Measurements from ENCODE around the gene ALDOC.
"Not testable (repeated sequence)": the region's sequence is repeated elsewhere in the genome, so short reads cannot be mapped to it uniquely, and the experiment has no call there.

The ALDOC gene

GRCh38 chr17:28576758-28577465, at the start of gene ALDOC:
Gene ALDOC (minus strand): TSS chr17:28576895. CDS start chr17:28575532, 1,363 bp downstream.
- DNase-seq = peak; percentile 99

GRCh38 chr17:28624148-28624547, 47.5 kb upstream of the ALDOC start:
- no peak for DNase-seq

GRCh38 chr17:28623696-28624095, 47.0 kb upstream of the ALDOC start:
- no peak for DNase-seq

DNA sequence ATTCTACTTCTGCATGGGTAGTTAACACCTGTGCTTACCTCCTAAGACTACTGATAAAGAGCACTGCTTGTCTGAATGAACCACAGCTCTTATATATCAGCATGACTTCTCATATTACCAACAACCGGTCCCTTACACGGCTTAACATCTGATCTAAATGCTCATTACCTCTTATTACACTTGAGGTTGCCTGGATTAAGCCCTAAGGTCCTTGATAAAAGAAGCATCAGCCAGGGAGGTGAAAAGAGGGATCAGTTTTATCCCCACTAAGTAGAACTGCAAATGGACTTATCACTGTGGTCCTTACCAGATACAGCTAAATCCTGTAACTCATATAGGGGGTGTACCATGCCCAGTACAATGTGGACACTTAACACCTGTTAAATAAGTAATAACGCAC, 45.5 kb upstream of the ALDOC start:
- DNase-seq = no peak

GRCh38 chr17:28620010-28620409, 43.3 kb upstream of the ALDOC start:
- no peak for DNase-seq

DNA sequence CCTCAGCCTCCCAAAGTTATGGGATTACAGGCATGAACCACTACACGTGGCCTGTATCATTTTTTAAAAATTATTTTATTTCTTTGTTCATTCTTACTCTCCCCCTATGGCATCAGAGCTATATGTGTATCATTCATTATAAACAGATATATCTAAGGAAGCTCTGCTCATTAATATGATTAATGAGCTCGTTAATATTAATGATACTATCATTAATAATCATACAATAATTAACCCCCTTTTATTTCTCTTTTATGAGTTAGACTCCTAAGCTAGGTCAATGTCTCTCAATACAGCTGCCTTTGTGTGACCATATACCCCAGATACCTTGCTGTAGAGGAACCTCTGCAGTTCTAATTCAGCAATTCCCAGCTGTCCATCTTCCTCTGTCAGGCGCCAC, 41.8 kb upstream of the ALDOC start:
- DNase-seq = no peak

DNA sequence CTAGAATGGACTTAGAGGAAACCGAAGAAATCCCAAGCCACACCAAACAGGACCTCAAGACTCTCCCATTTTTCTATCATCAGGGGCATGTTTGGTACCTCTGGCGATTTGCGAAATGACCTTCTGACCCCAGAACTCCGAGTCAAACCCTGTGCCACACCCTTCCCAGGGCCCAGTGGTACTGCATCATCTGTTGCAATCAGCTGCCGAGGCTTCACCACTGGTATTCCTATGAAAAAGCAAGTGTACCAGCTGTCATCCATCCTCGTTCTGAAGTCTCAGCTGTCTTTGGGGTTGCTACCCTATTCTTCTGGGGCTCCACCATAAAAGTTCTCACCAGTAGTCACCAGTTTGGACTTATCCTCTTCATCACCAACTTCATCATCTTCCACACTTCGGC, 39.6 kb upstream of the ALDOC start:
- DNase-seq = no peak

GRCh38 chr17:28615260-28615940, 38.7 kb upstream of the ALDOC start:
- DNase-seq = no peak

GRCh38 chr17:28613931-28614381, 37.3 kb upstream of the ALDOC start, which contains the start of gene RSKR:
Gene RSKR (minus strand): TSS chr17:28614185. CDS start chr17:28614161, 24 bp downstream.
- DNase-seq = no peak

DNA sequence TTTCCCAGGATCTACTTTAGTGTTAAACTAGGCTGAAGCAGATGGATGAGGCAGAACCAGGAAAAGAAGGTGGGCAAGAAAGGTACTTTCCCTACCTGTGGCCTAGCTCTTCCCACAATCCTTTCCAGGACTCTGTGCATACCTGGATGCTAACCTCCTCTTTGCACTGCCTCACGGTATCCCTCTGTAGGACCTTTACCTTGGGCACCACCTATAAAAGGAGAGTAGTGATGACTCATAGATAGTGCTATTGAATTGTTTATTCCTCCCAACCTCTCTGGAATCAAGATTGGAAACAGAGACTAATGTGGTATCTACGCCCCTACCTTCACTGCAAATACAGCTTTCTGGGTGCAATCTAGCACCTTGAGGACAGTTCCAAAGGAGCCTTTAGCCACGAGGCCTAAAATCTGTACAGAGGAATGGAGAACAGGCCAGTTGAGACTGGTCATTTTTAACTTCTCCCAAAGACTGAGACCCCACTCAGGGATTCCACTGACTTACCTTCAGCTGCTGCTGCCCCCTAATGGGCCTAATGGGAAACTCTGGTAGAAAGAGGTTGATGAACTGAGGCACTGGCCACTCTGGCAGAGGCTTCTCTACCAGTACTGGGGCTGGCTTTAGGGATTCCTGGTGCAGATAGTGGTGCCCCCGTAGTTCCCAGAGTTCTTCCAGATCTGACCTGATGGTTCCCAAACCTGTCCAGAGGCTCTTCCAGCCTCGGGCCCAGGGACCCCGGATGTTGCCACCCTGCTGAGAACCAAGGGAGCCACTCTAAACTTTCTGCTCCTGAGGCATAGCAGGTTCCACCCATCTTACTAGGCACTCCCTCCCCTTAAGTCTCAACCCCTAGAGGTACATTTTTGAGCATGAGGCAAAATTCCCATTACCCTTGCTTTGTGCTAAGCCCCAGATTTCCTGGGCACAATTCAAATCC, 36.5 kb upstream of the ALDOC start:
- peak; percentile 67 for DNase-seq

GRCh38 chr17:28612531-28612930, 35.8 kb upstream of the ALDOC start:
- DNase-seq = no peak

- no peak for DNase-seq
These were observed 33.7 kb upstream of the ALDOC start for GRCh38 chr17:28610376-28610775.

GRCh38 chr17:28604031-28604430, 27.3 kb upstream of the ALDOC start:
- DNase-seq = not testable (repeated sequence)

DNA sequence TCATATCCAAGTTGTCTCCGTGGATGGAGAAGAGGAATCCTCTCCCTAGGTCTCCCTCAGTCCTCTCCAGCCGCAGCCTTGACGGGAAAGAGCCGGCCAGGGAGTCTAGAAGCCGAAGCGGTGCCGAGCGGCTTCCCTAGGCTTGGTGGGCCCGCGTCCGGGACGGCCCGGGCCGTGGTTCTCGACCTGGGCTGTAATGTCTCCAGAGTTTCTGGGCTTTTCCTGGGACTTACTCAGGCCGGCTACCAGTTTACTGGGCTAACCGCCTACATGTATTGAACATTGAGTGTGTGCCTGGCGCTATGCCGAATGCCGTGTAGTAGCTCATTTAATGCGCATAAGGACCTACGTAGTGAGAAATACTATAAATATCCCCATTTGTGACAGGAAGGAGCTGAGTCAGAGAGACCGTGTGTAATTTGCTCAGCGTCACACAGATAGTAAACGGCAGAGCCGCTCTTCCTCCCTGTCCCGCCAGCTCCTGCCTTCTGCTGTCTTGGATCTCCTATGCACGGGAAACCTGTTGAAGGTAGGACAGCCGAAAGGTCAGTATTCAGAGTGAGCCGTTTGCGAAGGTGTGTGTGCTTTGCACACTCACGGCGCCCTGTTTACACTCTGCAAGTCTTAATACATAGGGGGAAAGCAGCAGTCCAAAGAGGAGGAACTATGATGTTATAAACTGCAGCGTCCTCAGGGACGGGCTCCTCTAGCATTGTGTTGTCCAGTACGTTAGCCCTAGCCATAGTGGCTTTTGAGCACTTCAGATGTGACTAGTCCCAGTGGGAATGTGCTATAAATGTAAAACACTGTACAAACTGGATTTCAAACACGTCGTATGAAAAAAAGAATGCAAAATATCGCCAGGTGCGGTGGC, 22.9 kb upstream of the ALDOC start:
- DNase-seq = peak; percentile 62

- peak; percentile 98 for DNase-seq
These were observed 22.2 kb upstream of the ALDOC start, which contains the start of gene SPAG5 for GRCh38 chr17:28598799-28599310. Gene SPAG5 (minus strand): TSS chr17:28599025. CDS start chr17:28598946, 79 bp downstream.

GRCh38 chr17:28598389-28598788, 21.7 kb upstream of the ALDOC start:
- no peak for DNase-seq

DNA sequence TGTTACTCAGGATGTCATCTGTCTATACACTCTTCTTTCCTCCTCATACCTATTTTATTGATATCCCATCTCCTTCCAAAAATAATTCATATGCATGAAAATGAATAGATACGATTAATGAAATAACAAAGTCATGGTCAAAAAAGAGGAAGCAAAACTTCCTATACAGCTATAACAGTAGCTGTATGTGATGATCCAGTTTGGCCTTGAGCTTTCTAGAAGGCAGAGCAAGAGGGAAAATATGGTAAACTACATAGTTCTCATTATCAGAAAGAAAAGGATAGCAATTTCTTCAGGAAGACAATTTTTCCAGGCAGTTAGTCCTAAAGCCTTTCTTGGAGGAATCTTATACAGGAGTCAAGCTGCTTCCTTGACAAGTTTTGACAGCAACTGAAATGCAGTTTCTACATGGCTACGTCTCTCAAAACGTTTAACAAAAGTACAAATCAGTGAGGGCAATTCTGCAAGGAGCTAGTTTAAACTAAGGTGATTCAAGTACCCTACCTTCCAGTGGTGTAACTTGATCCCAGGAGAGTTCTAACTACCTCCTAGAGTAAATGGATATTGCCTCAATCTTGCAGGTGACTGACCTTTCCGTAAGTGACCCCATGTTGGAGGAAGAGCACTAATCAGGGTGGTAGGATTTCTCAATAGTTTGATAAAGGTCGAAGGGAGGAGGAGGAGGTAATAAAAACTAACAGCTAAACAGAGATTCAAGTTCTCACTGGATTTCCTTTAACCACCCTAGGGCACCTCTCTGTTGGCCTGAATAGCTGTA, 21.1 kb upstream of the ALDOC start:
- DNase-seq = no peak

DNA sequence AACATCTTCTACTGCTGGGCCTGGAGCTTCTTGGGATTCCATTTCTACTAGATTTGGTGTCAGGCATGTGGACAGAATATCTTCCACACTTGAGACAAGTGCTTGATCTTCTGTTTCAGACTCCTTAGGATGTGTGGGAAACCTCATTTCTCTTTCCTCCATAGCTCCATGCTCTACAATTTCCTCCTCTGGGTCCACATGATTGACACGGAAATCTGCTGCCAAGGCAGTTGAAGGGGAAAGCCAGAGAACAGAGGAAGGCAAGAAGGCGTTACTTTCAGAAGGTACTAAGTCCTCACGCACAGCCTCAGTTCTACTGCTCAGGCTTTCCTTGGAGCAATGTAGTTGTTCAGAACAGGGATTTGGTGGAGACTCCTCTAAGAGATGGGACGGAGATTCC, 15.6 kb upstream of the ALDOC start:
- DNase-seq = no peak

- DNase-seq = no peak
These were observed 9.2 kb upstream of the ALDOC start for GRCh38 chr17:28585851-28586250.

DNA sequence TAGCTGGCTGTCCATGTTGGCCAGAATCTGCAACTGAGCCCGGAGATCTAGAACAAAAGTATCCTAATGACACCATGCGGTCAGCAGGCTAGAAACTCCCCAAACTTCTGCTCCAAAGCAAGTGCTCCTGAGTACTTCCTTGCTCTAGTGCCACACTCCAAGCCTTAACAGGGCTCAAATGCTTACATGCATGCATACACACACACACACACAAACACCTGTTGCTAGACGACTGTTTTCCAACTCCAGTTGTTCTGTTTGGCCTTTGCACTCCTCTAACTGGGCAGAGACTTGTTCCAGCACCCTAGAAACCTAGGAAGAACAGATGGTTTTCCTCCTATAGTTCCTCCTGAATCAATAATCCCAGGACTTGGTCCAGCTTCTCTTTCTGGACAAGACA, 7.7 kb upstream of the ALDOC start:
- DNase-seq = no peak

- DNase-seq = no peak
These were observed 5.8 kb upstream of the ALDOC start for GRCh38 chr17:28582513-28582912.
